GM18502 (cell line): Measurements from ENCODE around the gene KLHL1.

Experiments
- ATAC-seq: cut with Tn5 transposase; IDR thresholded peaks from one replicate; pipeline ENCODE4 v1.9.1; 2021; ENCODE audit warnings: mild to moderate bottlenecking; ENCODE audit not compliant: unreplicated experiment, poor library complexity

The KLHL1 gene

GRCh38 chr13:69706807-69707206, 401.4 kb downstream of the KLHL1 start:
- ATAC-seq = no peak

GRCh38 chr13:69704311-69704710, 403.9 kb downstream of the KLHL1 start:
- no peak for ATAC-seq

GRCh38 chr13:69690999-69691398, 417.3 kb downstream of the KLHL1 start:
- no peak for ATAC-seq

- ATAC-seq = peak; percentile 63
Observed at GRCh38 chr13:69683921-69684686, 424.1 kb downstream of the KLHL1 start.

GRCh38 chr13:69681722-69682121, 426.5 kb downstream of the KLHL1 start:
- no peak for ATAC-seq

GRCh38 chr13:69677343-69677742, 430.9 kb downstream of the KLHL1 start:
- ATAC-seq = no peak

- no peak for ATAC-seq
Observed at GRCh38 chr13:69676286-69676685, 432.0 kb downstream of the KLHL1 start.

- no peak for ATAC-seq
Observed at GRCh38 chr13:69660155-69660554, 448.1 kb downstream of the KLHL1 start.

GRCh38 chr13:69657676-69658075, 450.6 kb downstream of the KLHL1 start:
- ATAC-seq = no peak

- ATAC-seq = no peak
Observed at GRCh38 chr13:69654392-69654791, 453.9 kb downstream of the KLHL1 start.
